HepG2 (cell line): ENCODE measurements around the gene NFATC2. TPM values are rescaled to one million over a fixed set of nuclear protein-coding genes. Genes with fewer than 3 reads are reported as not detected.

Source experiments
- CCDC6 ChIP-seq: sonication (generic); formaldehyde crosslinking; IDR thresholded peaks from 2 replicates; pipeline ENCODE4 v1.8.1; 2022; ENCODE audit warnings: mild to moderate bottlenecking, missing genetic modification reagents, moderate library complexity
- FOXC1 ChIP-seq: sonication (generic); formaldehyde crosslinking; IDR thresholded peaks from 2 replicates; pipeline ENCODE4 v1.8.0; 2022; ENCODE audit warnings: mild to moderate bottlenecking, missing genetic modification reagents, borderline replicate concordance
- KAT8 ChIP-seq: IDR thresholded peaks from 2 replicates; pipeline ENCODE4 v1.6.1; 2016; ENCODE audit warnings: missing genetic modification reagents, missing compliant biosample characterization
- KLF12 ChIP-seq: sonication (generic); formaldehyde crosslinking; IDR thresholded peaks from 2 replicates; pipeline ENCODE4 v1.4.0; 2020; ENCODE audit warnings: missing genetic modification reagents, borderline replicate concordance
- MEF2D ChIP-seq: sonication (generic); formaldehyde crosslinking; IDR thresholded peaks from 2 replicates; pipeline ENCODE4 v1.5.1; 2020; ENCODE audit warnings: mild to moderate bottlenecking, missing genetic modification reagents
- TP53 ChIP-seq: sonication (generic); formaldehyde crosslinking; conservative IDR thresholded peaks from 2 replicates; pipeline ENCODE4 v1.4.0; 2020; ENCODE audit warnings: missing genetic modification reagents
- ZBTB39 ChIP-seq: sonication (generic); formaldehyde crosslinking; IDR thresholded peaks from 2 replicates; pipeline ENCODE4 v1.5.0; 2020; ENCODE audit warnings: missing genetic modification reagents
- ZNF160 ChIP-seq: sonication (generic); formaldehyde crosslinking; IDR thresholded peaks from 2 replicates; pipeline ENCODE4 v1.8.0; 2022; ENCODE audit warnings: mild to moderate bottlenecking, inconsistent platforms, missing genetic modification reagents
- ZNF367 ChIP-seq: sonication (generic); formaldehyde crosslinking; IDR thresholded peaks from 2 replicates; pipeline ENCODE4 v1.4.0; 2020; ENCODE audit warnings: missing genetic modification reagents, borderline replicate concordance
- ZNF407 ChIP-seq: sonication (generic); formaldehyde crosslinking; IDR thresholded peaks from one replicate; pipeline ENCODE4 v1.5.1; 2020; ENCODE audit warnings: mild to moderate bottlenecking, missing genetic modification reagents; ENCODE audit errors: not compliant biosample characterization
- ZNF572 ChIP-seq: sonication (generic); formaldehyde crosslinking; IDR thresholded peaks from 2 replicates; pipeline ENCODE4 v1.5.1; 2020; ENCODE audit warnings: mild to moderate bottlenecking, missing genetic modification reagents
- ZNF7 ChIP-seq: IDR thresholded peaks from 2 replicates; pipeline ENCODE4 v1.6.1; 2016; ENCODE audit warnings: missing biosample characterization, missing genetic modification reagents
- ZNF75D ChIP-seq: sonication (generic); formaldehyde crosslinking; IDR thresholded peaks from 2 replicates; pipeline ENCODE4 v1.8.1; 2023; ENCODE audit warnings: missing genetic modification reagents, mild to moderate bottlenecking, borderline replicate concordance
- ZNF784 ChIP-seq: sonication (generic); formaldehyde crosslinking; IDR thresholded peaks from 2 replicates; pipeline ENCODE4 v1.5.1; 2020; ENCODE audit warnings: missing genetic modification reagents, mild to moderate bottlenecking, borderline replicate concordance
- polyA plus RNA-seq, 8 experiments: library from polyadenylated mRNA; depleted of rRNA in 3 of 8; stranded (reverse) in 7 of 8; unstranded in 1 of 8; fragments of >200 nt; fragmentation: Illumina TruSeq in 4 of 8; extraction: Trizol in 4 of 8; gene quantifications; 2 replicates each; pipeline versions ENCODE4 v1.2.1 to v1.2.3, GENCODE V29; 2011 to 2016; ENCODE audit warnings: low read depth in 4 of 8, missing spikeins in 1 of 8, mixed read lengths in 1 of 8; ENCODE audit not compliant: insufficient read depth in 1 of 8
- total RNA-seq, 5 experiments: library from RNA; depleted of rRNA; stranded (reverse); fragments of >200 nt; fragmentation: Illumina TruSeq; extraction: Trizol; gene quantifications; 2 replicates each; pipeline ENCODE4 v1.2.3, GENCODE V29; 2016; ENCODE audit warnings: low read depth in 1 of 5
- TF ChIP-seq, protein P1 (sequence below): sonication (generic); formaldehyde crosslinking; IDR thresholded peaks from 2 replicates; pipeline ENCODE4 v1.4.0; 2020; ENCODE audit warnings: mild to moderate bottlenecking, low read depth, missing genetic modification reagents

The NFATC2 gene
- total and polyA plus RNA-seq, 2 of the 13 experiments (the other 11 are each of a cell fraction or from before 2014, with no cell fraction given), result 1.9 to 3.3 TPM

DNA sequence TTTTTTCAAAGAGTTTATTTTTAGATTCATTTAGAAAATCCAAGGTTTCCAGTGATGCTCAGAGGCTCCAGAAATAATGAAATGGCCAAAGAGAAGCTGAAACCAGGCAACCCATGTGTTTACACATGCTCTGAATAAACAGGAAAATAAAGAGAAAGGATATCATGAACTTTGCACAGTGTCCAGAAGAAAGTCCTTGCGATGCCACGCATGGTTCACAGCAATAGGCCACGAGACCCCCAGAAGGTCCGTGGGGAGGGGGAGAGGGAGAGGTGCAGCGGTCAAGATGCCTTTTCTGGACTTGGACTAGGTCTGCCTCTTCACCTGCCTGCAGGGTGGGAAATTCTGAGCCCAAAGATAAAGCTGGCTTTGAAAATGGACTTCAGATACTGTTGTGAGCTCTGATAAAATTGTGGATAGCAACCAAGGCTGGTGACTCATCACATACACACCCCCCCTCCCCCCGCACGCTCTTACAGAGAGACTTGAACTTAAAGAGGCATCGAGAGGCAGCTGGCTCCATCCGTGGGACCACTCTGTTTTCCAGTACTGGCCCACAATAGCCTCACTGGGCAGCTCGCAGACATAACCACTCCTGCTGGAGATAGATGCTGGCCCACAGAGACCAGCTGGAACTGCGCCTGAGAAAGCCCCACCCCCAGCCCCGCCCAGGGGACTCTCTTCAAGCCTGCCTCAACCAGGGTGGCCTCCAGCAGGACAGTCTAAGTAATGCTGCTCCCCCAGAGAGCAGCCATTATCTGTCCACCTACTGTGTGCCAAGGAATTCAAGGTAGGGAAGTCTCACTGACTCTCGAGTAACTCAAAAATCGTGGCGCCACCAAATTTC lies 21.2 kb upstream of the NFATC2 start (continued):
- TF ChIP-seq ZNF407 (CRISPR knock-in tag), result no peak
- peak; percentile 52; the same call in 1 of the 2 replicates for TF ChIP-seq ZNF572 (CRISPR knock-in tag)
- no peak for TF ChIP-seq KLF12 (CRISPR knock-in tag)
- no peak for TF ChIP-seq ZBTB39 (CRISPR knock-in tag)
- no peak for TF ChIP-seq ZNF160 (CRISPR knock-in tag)
- TF ChIP-seq FOXC1, result no peak
- no peak for TF ChIP-seq ZNF7 (CRISPR knock-in tag)
- no peak; the same call in 1 of the 2 replicates for TF ChIP-seq ZNF784 (CRISPR knock-in tag)
- TF ChIP-seq, protein P1, sequence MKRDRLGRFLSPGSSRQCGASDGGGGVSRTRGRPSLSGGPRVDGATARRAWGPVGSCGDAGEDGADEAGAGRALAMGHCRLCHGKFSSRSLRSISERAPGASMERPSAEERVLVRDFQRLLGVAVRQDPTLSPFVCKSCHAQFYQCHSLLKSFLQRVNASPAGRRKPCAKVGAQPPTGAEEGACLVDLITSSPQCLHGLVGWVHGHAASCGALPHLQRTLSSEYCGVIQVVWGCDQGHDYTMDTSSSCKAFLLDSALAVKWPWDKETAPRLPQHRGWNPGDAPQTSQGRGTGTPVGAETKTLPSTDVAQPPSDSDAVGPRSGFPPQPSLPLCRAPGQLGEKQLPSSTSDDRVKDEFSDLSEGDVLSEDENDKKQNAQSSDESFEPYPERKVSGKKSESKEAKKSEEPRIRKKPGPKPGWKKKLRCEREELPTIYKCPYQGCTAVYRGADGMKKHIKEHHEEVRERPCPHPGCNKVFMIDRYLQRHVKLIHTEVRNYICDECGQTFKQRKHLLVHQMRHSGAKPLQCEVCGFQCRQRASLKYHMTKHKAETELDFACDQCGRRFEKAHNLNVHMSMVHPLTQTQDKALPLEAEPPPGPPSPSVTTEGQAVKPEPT, result no peak
- no peak for TF ChIP-seq TP53
- no peak for TF ChIP-seq ZNF75D (CRISPR knock-in tag)
- TF ChIP-seq KAT8 (CRISPR knock-in tag), result no peak
- TF ChIP-seq ZNF367 (CRISPR knock-in tag), result no peak
- peak; percentile 83; the same call in 1 of the 2 replicates for TF ChIP-seq MEF2D
- TF ChIP-seq CCDC6, result no peak
